Renal cortex interstitium (tissue), 11 donors: ENCODE data around the gene PDE4D. TPM values are rescaled to one million over a fixed set of nuclear protein-coding genes. Genes with fewer than 3 reads are reported as not detected.
"Not testable (repeated sequence)": the region's sequence is repeated elsewhere in the genome, so short reads cannot be mapped to it uniquely, and the experiment has no call there.

Experiments used
- DNase-seq, 11 donors: peaks; one replicate each; pipeline ENCODE4 v3.0.0-alpha.2; 2013; ENCODE audit warnings: low read depth in 9 of 11, low spot score in 4 of 11; ENCODE audit errors: extremely low read depth in 1 of 11
- polyA plus RNA-seq, 3 donors: library from polyadenylated mRNA; unstranded; fragments of 120-200 nt; gene quantifications; one replicate each; pipeline ENCODE4 v1.2.1, GENCODE V29; 2013; ENCODE audit not compliant: insufficient read length in 3 of 3

The PDE4D gene
- polyA plus RNA-seq, 3 donors: 18.6 to 43.9 (median 21.4) TPM

- DNase-seq: no peak
These were observed 76.7 kb downstream of the PDE4D start for GRCh38 chr5:59816654-59817300.

DNA sequence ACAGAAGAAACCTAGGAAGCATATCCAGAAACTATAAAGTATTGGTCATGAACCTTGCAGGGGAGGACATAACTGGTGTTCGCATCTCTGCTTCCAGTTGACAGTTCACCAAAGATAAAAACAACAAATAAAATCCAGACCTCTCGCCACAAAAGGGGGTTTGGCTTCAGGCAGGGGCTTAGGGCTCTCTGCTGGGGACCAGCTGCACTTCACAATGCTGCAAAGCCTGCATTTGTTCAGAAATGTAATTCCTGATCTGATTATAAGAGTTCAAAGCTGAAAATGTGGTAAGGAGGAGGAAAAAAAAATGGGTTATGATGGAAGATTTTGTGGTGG, 79.0 kb downstream of the PDE4D start:
- DNase-seq: no peak

DNA sequence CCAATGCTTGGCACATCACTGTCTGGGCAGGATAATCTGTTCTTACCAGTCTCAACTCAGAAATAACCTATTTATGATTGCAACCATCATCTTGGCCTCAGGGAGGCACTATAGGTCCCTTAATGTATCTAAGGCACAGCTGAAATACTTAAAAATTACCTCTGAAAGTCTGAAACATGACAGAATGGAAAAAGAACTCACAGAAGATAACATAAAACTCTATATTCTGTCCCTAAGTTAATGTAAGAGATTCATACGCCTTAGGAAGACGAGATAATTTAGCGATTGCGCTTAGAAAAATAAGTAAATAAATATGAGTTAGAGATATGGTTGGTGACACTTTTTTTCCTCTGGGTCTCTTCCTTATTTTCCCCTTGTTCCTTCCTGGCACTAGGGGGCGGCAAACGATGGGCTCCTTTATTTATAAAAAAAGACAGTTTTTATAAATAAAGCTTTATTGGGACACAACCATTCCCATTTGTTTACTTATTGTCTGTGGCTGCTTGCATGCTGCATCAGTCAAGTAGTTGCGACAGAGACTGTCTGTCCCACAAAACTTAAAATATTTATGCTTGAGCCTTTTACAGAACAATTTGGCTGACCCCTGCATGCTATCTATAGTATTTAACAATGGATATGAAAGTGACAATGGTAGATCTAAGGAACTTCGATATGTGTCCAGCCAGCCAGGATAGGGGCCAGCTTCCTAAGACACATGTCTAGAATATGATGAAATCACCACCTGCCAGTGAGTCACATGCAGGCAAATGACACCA, 79.6 kb downstream of the PDE4D start:
- DNase-seq: peak in 5 of 11 donors; percentile 33 to 60 (median 50)

DNA sequence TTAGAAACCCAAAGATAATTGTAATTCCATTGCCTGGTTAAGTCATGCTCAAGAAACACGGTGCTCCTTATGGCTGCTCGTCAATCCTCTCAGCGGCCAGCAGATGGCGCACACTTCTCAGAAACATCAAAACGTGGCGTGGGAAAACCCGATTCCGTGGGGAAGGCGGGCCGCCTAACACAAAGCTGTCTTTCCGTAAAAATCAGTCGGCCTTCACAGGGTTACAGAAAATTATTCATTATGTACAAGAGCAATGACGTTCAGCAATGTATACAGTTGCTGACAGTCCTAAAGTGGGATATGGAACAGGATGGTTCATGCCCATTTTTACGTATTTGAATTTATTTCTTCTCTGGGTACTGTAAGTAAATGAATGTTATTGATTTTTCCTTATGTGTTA, 83.5 kb downstream of the PDE4D start:
- peak in 8 of 11 donors; percentile 54 to 76 (median 68) for DNase-seq

DNA sequence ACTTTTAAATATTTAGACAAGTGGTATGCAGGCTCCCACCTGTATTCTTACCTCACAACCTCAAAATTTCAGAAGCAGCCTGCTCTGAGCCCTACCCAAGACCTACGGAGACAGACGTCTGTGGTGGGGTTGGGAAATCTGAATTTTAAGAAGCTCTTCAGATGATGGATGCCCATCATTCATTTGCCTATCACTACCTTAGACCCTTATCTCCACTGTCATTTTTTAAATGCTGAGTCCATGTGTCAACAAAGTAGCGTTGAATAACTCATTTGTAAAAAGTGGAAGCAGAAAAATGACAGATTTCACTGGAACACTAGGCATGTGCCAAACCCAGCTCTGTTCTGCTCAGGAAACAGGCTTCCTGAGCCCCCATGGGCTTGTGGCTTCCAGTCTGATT, 85.7 kb downstream of the PDE4D start:
- no peak for DNase-seq

- no peak for DNase-seq
These were observed 93.1 kb downstream of the PDE4D start for GRCh38 chr5:59800347-59800893.

DNA sequence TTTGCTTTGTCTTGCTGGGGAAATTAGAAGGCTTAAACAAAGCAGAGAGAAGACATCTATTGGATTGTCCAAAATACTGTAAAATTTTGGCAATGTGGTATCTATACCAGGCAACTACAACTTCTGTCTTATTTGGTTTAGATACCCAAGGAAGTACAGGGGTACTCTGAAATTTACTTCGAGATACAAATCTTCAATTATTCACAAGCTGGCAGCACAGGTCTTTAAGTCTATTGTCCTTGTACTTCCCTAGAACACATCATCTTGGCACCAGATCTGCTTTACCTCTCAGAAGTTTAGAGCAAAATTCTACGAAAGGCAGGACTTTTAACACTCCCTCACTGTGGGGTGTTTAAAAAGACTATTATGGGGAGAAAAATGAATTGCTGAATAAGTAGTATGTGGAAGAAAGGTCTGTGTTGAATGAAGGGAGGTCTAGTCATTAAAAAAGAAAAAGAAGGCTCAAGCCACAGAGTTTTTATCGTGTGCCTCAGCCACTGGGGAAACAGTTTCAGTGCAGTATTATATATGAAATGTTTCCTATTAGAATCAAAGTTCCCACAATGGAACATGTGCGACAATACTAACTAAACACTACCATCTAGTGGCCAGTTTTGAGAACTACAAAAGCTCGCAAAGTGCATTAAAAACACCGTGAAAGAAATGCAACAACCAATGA, 93.7 kb downstream of the PDE4D start:
- DNase-seq: peak in 7 of 11 donors; percentile 36 to 69 (median 55)

GRCh38 chr5:59798862-59799667, 94.5 kb downstream of the PDE4D start:
- DNase-seq: peak in 9 of 11 donors; percentile 22 to 70 (median 53)

DNA sequence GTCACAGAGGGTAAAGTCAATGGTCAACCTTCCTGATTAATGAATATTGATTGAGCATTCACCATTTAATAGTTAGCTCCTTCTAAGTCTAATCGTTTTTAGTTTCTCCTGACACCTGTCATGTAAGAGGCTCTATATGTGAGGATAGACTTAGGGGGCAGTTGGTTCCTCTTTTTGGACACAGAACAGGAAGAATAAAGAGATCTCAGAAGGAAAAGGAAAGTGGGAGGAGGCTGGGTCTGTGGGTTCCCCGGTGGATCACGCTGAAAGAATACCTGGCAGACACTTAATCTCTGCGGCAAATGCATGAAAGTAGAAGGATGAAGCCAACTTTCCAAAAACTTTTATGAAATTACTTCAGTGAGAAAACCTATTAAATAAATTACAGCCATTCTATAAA, 98.4 kb downstream of the PDE4D start:
- DNase-seq: no peak

GRCh38 chr5:59792983-59793585, 100.4 kb downstream of the PDE4D start:
- no peak for DNase-seq

DNA sequence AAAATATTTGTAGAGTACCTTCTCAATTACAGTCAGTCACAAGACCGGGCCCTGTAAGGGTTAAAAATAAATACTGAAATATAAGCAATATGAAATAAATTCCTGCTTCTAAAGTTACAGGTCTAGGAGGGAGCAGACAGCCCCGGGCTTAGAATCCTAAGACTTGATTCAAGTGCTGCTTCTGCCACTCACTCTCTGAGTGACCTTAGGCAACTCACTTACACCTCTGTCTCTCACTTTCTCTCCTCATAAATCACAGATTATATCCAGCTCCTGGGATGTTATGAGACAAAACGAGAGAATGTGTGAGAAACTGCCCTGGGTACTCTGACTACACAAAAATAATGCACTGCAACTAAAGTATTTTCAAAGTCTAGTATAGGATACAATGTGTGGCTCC, 101.9 kb downstream of the PDE4D start:
- no peak for DNase-seq

DNA sequence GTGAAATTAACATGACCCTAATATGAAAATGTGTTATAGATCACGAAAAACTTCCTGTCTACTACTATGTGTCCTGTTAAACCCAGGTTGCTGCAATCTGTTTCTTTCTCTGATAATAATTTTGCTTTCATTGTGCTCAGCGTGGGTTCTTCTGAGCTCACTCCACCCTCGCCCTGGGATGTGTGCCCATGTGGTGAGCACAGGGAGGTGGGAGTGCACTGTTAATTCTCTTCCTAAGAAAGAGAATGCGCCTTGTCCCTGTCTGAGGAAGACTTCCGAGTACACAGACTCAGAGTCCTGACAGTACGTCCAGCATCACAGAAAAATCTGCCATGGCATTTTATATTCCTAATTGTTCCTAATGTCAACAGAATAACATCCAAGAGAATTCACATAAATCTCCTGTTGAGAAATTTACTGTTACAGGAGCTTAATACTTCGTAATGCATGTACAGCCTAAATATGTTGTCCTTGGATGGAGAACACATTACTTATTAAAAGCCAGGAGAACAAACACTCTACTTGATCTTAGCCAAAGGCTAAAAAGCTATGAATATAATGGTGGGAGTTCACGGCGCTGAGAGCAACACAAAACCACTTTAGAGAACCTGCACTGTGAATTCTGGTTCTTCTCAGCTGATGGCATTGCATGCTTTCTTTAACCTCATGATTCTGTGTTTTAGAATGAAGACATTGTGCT, 102.6 kb downstream of the PDE4D start:
- DNase-seq: no peak

DNA sequence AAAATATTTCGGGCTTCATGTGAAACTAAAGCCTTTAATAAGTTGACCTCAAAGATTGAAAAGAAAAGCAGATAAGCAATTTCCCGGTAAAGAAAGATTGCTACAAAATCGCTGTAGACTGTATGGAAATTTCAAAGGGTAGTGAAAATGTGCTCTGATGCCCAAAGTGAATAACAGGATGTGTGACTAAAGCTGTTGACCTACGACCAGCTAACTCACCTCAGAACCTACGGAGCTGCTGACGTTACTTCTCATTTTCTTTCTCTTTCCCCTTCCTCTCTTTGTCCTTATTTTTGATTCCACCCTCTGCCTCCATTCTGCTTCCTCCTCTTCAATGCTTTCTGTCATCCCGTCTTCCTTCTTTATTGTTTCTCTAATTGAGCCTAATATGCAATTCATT, 103.2 kb downstream of the PDE4D start:
- DNase-seq: no peak

DNA sequence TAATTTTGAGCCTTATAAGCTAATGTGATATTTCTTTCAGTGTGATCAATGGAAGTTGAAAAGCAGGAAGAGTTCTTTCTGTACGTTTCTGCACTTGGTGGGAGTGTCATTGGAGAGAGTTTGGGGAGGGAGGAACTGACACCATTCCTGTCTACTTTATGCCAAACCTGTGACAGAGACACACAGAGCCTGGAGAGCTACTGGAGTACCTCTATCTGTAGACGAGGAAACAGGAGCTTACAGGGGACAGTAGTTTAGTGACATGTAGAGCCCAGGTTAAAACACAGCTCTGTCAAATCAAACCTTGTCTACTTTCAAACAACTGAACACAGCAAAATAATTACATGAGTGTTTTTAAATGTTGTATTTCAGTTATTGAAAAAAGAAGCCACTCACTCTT, 103.6 kb downstream of the PDE4D start:
- no peak for DNase-seq

DNA sequence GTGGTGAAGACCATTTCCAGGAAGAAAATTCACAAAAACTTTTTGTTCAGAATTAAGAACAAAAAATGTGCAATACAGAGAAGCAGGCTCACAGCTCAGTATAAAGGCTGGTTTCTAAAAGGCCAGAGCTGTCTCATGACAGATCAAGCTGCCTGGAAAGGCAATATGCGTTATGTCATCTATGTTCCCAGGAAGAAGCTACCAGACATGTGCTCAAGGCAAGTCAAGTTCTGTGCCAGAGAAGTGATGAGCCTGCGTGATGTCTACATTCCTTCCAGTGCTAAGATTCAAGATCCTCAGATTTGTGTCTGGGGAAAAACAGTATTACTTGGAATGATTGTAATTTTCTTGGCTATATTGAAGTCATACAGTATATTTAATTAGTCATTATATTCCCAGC, 104.3 kb downstream of the PDE4D start:
- DNase-seq: no peak

GRCh38 chr5:59786334-59786805, 107.2 kb downstream of the PDE4D start:
- no peak for DNase-seq

DNA sequence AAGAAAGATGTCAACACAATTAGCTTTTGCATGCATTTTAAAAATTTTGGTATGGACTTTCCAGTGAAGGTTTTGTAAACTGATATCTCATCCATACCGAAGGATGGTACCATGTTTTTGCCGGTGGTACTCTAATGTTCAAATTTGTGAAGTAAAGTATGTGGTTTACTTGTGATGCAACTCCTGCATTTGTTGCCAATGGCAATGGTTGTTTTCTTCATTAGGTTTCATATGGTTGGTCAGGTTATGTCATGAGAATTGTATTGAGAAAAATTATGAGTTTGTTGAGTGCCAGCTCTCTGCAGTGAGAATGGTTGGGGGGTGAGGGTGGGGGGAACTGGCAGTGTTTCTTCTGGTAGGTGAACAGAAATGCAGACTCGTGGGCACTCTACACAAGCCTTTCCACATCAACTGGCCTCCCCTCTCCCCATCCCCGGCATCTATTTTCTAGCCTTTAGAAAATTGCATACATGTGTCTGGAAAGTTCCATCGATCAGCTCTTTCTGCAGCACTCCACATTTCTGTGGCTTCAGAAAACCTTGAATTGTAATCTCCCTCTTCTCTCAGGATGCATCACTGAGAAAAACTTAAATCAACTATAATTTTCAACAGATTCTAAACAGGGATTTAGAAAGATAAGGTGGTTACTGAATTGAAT, 107.7 kb downstream of the PDE4D start:
- no peak for DNase-seq

- not testable (repeated sequence) for DNase-seq
These were observed 108.8 kb downstream of the PDE4D start for GRCh38 chr5:59784708-59785107.
